ENCODE measurements around the gene PRSS27.
"Not testable (repeated sequence)": the region's sequence is repeated elsewhere in the genome, so short reads cannot be mapped to it uniquely, and the experiment has no call there.

The PRSS27 gene

GRCh38 chr16:2678206-2678965, 41.6 kb downstream of the PRSS27 start:
- DNase-seq (ENCODE audit: low read depth in 2 of 2, low spot score in 1 of 2) = not testable (repeated sequence)

GRCh38 chr16:2676937-2677336, 43.1 kb downstream of the PRSS27 start:
- DNase-seq (ENCODE audit: low read depth in 2 of 2, low spot score in 1 of 2) = not testable (repeated sequence)

GRCh38 chr16:2675714-2676113, 44.3 kb downstream of the PRSS27 start:
- no peak for DNase-seq (ENCODE audit: low read depth in 2 of 2, low spot score in 1 of 2)

- DNase-seq (ENCODE audit: low read depth in 2 of 2, low spot score in 1 of 2) = no peak
Observed at GRCh38 chr16:2675021-2675420, 45.0 kb downstream of the PRSS27 start.

- peak; percentile 80 to 89 for DNase-seq (ENCODE audit: low read depth in 2 of 2, low spot score in 1 of 2)
Observed at GRCh38 chr16:2673066-2673999, 46.7 kb downstream of the PRSS27 start.

- DNase-seq (ENCODE audit: low read depth in 2 of 2, low spot score in 1 of 2) = no peak
Observed at GRCh38 chr16:2671741-2672140, 48.3 kb downstream of the PRSS27 start.

- DNase-seq (ENCODE audit: low read depth in 2 of 2, low spot score in 1 of 2) = not testable (repeated sequence)
Observed at GRCh38 chr16:2671193-2671592, 48.8 kb downstream of the PRSS27 start.

GRCh38 chr16:2670017-2670416, 50.0 kb downstream of the PRSS27 start:
- not testable (repeated sequence) for DNase-seq (ENCODE audit: low read depth in 2 of 2, low spot score in 1 of 2)

GRCh38 chr16:2669587-2669986, 50.4 kb downstream of the PRSS27 start:
- not testable (repeated sequence) for DNase-seq (ENCODE audit: low read depth in 2 of 2, low spot score in 1 of 2)

GRCh38 chr16:2666671-2667070, 53.4 kb downstream of the PRSS27 start:
- DNase-seq (ENCODE audit: low read depth in 2 of 2, low spot score in 1 of 2) = not testable (repeated sequence)

GRCh38 chr16:2664574-2664982, 55.4 kb downstream of the PRSS27 start:
- no peak for DNase-seq (ENCODE audit: low read depth in 2 of 2, low spot score in 1 of 2)

- DNase-seq (ENCODE audit: low read depth in 2 of 2, low spot score in 1 of 2) = no peak
Observed at GRCh38 chr16:2663553-2664546, 56.2 kb downstream of the PRSS27 start.
